Measurements from ENCODE around the gene SHKBP1. TPM values are rescaled to one million over a fixed set of nuclear protein-coding genes. Genes with fewer than 3 reads are reported as not detected.
A peak's percentile ranks its signal among the peaks of the same experiment; 100 is the strongest.

SHKBP1 gene
- total RNA-seq, 1 donor from 2014 or later, result 65.3 TPM

GRCh38 chr19:40565355-40565754, 11.3 kb upstream of the SHKBP1 start:
- DNase-seq (ENCODE audit: low spot score in 2 of 2, unreplicated experiment in 2 of 2), result no peak
- peaks cover 89% of the 10 kb centered on the region for H3K27me3 Mint-ChIP-seq (ENCODE audit: low read depth)
- no peaks in the 10 kb centered on the region for H3K9me3 Mint-ChIP-seq
- H3K27ac Mint-ChIP-seq, result no peak overlapping the region
- H3K4me1 Mint-ChIP-seq, result peaks cover 4% of the 10 kb centered on the region
- H3K36me3 Mint-ChIP-seq, result no peaks in the 10 kb centered on the region
- no peak overlapping the region for H3K4me3 Mint-ChIP-seq
- no peak for TF ChIP-seq CTCF (IDR thresholded peaks at IDR 0.05; ENCODE audit: unreplicated experiment)

- Mint-ChIP-seq H3K9me3 (peaks cover 5% of the 10 kb centered on the region), H3K36me3 (no peaks in the 10 kb centered on the region), H3K4me3 (no peak overlapping the region), H3K27me3 (ENCODE audit: low read depth) (peaks cover 88% of the 10 kb centered on the region), H3K4me1 (peaks cover 6% of the 10 kb centered on the region), H3K27ac (no peak overlapping the region)
- DNase-seq (ENCODE audit: low spot score in 2 of 2, unreplicated experiment in 2 of 2), result no peak
- TF ChIP-seq CTCF (IDR thresholded peaks at IDR 0.05; ENCODE audit: unreplicated experiment), result no peak
Observed at GRCh38 chr19:40565910-40566495, 10.7 kb upstream of the SHKBP1 start.

- no peak overlapping the region for H3K27ac Mint-ChIP-seq
Observed at GRCh38 chr19:40567040-40567749, 9.5 kb upstream of the SHKBP1 start.

GRCh38 chr19:40567750-40568494, 8.8 kb upstream of the SHKBP1 start:
- Mint-ChIP-seq H3K4me3 (no peak overlapping the region), H3K36me3 (no peaks in the 10 kb centered on the region), H3K9me3 (peaks cover 5% of the 10 kb centered on the region), H3K4me1 (peaks cover 6% of the 10 kb centered on the region), H3K27me3 (ENCODE audit: low read depth) (peaks cover 79% of the 10 kb centered on the region), H3K27ac (no peak overlapping the region)
- no peak for DNase-seq (ENCODE audit: low spot score in 2 of 2, unreplicated experiment in 2 of 2)
- TF ChIP-seq CTCF (IDR thresholded peaks at IDR 0.05; ENCODE audit: unreplicated experiment), result no peak

More at GRCh38 chr19:40567040-40567749, 9.5 kb upstream of the SHKBP1 start:
- Mint-ChIP-seq H3K9me3 (peaks cover 5% of the 10 kb centered on the region), H3K27me3 (ENCODE audit: low read depth) (peaks cover 80% of the 10 kb centered on the region), H3K4me3 (peak overlapping the region; percentile 33), H3K36me3 (no peaks in the 10 kb centered on the region), H3K4me1 (peaks cover 6% of the 10 kb centered on the region)
- DNase-seq (ENCODE audit: low spot score in 2 of 2, unreplicated experiment in 2 of 2), result no peak
- TF ChIP-seq CTCF (IDR thresholded peaks at IDR 0.05; ENCODE audit: unreplicated experiment), result no peak

GRCh38 chr19:40570313-40571004, 6.2 kb upstream of the SHKBP1 start:
- Mint-ChIP-seq H3K27me3 (ENCODE audit: low read depth) (peaks cover 58% of the 10 kb centered on the region), H3K27ac (peak overlapping the region; percentile 31), H3K36me3 (no peaks in the 10 kb centered on the region), H3K4me3 (peak overlapping the region; percentile 76), H3K9me3 (peaks cover 5% of the 10 kb centered on the region), H3K4me1 (peaks cover 6% of the 10 kb centered on the region)
- no peak for TF ChIP-seq CTCF (IDR thresholded peaks at IDR 0.05; ENCODE audit: unreplicated experiment)
- peak; percentile 96 for DNase-seq (ENCODE audit: low spot score in 2 of 2, unreplicated experiment in 2 of 2)
